DMS114 treated with DMSO at 0.1 percent for 48 hours (cell line): Measurements from ENCODE around the gene UFD1.

Source experiments
- DNase-seq: peaks from one replicate; lab custom pipeline; 2025; ENCODE audit not compliant: unreplicated experiment; lab: John Stamatoyannopoulos, UW

The UFD1 gene

DNA sequence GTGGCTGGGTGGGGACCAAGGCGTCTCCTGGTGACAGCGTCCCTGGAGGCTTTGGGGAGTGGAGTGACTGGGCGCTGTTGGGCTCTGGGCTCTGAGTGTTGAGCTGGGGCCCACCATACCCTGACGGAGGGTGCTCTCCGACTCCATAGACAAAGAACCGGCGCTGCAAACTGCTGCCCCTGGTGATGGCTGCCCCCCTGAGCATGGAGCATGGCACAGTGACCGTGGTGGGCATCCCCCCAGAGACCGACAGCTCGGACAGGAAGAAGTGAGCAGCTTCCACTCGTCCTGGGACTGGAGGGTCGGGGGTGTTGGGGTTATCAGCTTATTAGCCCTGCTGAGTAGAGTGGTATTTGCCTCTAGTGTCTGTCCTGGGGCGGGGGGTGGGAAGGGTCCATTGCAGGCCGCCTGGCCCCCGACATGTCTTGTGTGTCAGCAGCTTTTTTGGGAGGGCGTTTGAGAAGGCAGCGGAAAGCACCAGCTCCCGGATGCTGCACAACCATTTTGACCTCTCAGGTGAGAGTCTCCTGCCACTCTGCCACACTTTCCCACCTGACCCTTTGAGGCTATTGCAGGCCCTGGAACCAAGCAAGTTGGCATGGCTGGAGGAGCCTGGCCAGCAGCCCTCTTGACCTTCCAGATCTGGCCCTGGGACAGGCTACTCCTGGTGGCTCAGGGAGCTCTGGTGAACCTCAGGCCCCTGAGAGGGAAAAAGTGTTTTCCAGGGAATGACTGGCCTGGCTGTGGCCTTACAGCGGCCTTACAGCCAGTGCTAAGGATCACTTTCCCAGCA is 37.6 kb upstream of the UFD1 start:
- no peak for DNase-seq

DNA sequence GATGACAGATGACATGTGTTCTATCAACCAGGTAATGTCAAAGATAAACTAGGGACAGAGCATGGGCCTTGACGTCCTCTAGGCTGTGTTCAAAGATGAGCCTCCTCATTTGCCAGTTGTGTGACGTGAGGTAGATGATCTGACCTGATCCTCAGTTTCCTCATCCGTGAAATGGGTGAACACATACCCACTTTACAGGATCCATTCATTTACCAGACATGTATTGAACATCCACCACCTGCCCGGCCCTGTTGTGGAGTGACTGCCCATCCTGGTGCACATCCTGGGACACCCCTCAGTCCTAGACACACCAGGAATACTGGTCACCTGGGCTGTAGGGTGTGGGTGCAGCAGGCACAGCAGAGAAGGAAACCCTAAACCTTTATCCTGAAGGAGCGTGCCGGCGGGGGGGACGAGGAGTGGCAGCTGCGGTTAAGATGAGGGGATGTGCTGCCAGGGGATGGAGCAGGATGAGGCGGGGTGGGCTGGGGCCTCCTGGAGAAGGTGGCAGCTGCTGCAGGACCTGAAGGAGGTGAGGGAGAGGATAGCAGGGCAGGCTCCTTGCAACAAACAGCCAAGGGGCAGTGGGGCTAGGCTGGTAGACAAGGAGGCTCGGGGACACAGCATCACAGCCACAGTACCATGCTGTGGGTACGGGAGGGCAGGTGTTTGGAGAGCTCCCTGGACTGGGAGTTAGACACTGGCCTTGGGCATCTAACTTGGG is 36.8 kb upstream of the UFD1 start:
- no peak for DNase-seq

GRCh38 chr22:19514831-19515565 is 36.0 kb upstream of the UFD1 start:
- no peak for DNase-seq

GRCh38 chr22:19513823-19514222 is 34.8 kb upstream of the UFD1 start:
- DNase-seq = no peak

- no peak for DNase-seq
These were observed 31.9 kb upstream of the UFD1 start for GRCh38 chr22:19510919-19511341.

DNA sequence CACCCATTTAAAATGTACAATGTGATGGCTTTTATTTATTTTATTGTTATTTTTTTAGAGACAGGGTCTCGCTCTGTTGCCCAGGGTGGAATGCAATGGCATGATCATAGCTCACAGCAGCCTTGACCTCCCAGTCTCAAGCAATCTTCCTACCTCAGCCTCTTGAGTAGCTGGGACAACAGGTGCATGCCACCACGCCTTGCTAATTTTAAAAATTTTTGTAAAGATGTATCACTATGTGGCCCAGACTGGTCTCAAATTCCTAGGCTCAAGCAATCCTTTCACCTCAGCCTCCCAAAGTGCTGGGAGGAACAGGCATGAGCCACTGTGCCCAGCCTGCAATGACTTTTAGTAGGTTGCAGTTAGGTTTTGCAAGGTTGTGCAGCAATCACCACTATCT is 30.9 kb upstream of the UFD1 start:
- DNase-seq = no peak

DNA sequence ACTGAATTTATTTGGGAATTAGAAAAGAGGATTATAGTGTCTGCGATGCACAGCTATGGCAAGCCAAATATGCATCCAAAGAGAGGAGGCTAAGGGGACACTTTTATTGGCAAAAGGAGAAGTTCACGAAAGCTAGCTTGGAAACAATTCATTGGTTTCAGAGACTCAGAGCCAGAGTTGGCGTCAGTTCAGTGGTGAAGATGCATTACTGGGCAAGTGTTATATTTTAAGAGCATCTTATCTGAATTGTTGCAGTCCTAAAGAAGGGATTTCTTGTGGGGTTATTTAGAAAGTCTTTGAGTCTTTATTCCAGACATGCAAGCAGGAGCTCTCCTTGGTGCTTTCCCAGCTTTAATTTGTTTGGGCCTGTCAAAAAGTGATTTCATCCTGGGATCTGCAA is 30.2 kb upstream of the UFD1 start:
- DNase-seq = no peak

DNA sequence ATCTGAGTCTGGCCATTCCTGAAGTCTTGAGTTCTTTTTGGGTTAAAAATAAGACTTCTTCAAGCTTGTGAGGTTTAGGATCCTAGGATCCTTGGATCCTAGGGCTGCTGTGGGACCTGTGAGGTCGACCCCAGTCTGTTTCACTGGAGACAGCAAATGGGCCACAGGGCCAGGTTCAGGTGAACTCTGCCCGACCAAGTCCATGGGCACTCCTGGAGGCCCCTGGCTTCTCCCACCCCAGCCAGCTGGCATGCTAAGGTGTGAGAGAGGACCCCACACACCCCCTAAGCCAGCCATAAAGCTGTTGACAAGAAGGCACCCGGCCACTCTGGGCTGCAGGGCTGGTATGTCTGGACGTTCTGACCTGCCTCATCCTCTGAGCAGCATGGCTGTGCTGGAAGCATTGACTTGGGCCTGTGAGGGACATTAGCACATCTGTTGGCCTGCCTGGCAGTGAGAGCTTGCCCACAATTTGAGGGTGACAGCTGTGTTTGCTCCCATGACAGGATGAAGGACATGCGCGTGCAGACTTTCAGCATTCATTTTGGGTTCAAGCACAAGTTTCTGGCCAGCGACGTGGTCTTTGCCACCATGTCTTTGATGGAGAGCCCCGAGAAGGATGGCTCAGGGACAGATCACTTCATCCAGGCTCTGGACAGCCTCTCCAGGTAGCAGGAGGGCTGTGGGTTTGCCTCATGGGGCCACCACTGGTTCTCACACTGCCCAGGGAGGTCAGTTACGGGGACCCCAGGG is 29.2 kb upstream of the UFD1 start:
- no peak for DNase-seq

DNA sequence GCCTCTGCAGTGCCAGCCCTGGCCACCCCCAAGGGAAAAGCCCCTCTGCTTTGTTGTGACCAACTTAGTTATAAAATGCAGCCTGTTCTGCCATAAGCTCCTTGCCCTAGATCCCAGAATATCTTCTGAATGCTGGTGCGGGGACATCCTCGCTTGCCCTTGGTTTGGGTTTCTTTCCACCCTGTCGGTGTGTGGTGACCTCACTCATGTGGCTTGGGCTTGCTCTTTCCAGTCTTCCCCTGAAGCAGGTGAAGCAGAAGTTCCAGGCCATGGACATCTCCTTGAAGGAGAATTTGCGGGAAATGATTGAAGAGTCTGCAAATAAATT is 28.5 kb upstream of the UFD1 start:
- no peak for DNase-seq

DNA sequence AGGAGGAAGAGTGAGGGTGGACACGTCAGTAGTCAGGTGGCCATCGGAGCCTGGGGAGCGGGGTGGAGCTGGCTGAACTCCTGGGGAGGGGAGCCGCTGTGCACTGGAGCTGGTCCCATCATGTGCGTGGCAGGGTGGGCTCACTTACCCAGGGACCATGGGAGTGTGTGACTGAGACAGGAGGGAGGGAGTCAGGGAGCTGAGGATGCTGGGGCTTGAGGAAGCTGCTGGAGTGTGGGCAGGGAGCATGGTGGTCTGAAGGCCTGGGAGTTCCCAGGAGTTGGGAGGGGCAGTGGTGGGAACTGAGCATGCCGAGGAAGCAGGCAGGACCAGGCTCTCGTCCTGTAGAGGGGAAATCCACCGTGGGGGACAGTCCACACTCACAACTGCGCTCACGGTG is 27.2 kb upstream of the UFD1 start:
- no peak for DNase-seq

GRCh38 chr22:19505735-19506126 is 26.7 kb upstream of the UFD1 start:
- DNase-seq = no peak

- no peak for DNase-seq
These were observed 26.1 kb upstream of the UFD1 start for GRCh38 chr22:19504900-19505734.

GRCh38 chr22:19503869-19504268 is 24.9 kb upstream of the UFD1 start:
- no peak for DNase-seq

DNA sequence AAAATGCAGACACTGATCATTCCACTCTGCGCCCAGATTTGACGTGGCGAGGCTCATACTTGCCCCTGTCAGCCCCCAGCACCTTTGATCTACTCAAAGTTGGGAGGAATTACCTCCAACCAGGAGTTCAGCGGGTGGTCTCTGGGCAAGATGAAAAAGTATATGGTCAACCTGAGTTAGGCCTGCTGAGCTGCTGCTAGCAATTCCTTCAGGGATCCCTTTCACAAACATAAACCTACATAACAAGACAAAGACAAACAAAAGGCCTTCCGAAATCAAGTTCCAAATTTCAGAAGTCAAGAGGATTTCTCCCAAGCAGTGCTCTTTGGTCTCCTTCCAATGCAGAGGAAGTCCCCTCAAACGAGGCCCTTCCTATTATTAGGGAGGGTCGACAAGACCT is 24.4 kb upstream of the UFD1 start:
- DNase-seq = no peak

- DNase-seq = no peak
These were observed 23.0 kb upstream of the UFD1 start for GRCh38 chr22:19501897-19502447.

- DNase-seq = no peak
These were observed 20.9 kb upstream of the UFD1 start for GRCh38 chr22:19499880-19500242.

- DNase-seq = no peak
These were observed 20.4 kb upstream of the UFD1 start for GRCh38 chr22:19499236-19499879.

- no peak for DNase-seq
These were observed 19.8 kb upstream of the UFD1 start for GRCh38 chr22:19498866-19499190.

DNA sequence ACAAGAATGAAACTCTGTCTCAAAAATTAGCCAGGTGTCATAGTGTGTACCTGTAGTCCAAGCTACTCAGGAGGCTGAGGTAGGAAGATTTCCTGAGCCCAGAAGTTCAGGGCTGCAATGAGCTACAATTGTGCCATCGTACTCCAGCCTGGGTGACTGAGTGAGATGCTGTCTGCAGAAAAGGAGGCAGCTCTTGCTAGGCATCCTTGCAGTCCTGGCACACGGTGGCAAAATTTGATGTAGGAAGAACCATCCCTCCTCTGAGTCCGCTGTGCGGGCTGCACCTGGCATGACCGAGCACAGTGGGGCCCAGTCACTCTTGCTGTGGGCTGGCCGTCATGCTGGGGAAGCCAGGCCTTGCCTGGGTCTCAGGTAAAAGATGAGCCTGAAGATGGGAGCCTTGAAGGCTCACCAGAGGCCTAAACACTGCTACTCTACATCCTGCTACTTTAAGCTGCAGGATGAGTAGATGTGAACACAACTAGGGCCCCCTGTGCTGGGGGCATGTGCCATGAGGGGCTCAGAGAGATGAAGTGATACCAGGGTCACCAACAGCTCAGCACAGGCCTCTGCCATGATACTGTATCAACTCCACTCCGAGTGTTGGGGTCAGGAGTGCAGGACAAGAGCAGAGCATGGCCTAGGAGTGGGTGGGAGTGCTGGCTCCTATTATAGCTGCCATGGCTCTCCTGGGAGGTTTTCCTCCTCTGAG is 19.3 kb upstream of the UFD1 start:
- DNase-seq = no peak
